Stimulated activated CD8-positive, alpha-beta memory T cell treated with anti-CD3 and anti-CD28 coated beads, Interleukin-12 subunit alpha, Interleukin-12 subunit beta, amount 100 ng/mL, for 4 hours (primary cell): ENCODE measurements around the gene CFAP410.

Source experiments
- DNase-seq: peaks from one replicate; pipeline ENCODE4 v3.0.0-alpha.2; 2020; ENCODE audit warnings: low read depth

CFAP410 gene

DNA sequence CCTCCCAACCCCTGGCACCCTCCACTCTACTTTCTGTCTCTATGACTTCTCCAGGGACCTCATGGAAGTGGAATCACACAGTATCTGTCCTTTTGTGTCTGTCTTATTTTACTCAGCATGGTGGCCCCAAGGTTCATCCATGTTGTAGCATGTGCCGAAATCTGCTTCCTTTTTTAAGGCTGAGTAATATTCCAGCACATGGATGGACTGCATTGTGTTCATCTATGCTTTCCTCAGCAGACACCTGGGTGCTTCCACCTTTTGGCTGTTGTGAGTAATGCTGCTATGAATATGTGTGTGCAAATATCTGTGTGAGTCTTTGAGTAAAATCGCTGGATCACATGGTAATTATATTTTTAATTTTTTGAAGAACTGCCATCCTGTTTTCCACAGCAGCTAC, 40.9 kb downstream of the CFAP410 start:
- DNase-seq: no peak

DNA sequence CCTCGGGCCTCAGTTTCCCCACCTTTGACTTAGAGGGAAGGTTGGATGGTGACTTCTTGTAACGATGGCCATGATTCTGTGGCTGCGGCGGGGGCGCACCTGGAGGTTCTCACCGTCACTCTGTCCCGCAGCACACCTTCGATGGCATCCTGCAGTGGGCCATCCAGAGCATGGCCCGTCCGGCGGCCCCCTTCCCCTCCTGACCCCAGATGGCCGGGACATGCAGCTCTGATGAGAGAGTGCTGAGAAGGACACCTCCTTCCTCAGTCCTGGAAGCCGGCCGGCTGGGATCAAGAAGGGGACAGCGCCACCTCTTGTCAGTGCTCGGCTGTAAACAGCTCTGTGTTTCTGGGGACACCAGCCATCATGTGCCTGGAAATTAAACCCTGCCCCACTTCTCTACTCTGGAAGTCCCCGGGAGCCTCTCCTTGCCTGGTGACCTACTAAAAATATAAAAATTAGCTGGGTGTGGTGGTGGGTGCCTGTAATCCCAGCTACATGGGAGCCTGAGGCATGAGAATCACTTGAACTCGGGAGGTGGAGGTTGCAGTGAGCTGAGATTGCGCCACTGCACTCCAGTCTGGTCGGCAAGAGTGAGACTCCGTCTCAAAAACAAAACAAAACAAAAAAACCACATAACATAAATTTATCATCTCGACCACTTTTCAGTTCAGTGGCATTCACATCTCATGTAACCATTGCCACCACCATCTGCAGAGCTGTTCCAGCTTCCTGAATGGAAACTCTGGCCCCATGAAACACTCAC, 41.5 kb downstream of the CFAP410 start:
- DNase-seq: peak; percentile 49

DNA sequence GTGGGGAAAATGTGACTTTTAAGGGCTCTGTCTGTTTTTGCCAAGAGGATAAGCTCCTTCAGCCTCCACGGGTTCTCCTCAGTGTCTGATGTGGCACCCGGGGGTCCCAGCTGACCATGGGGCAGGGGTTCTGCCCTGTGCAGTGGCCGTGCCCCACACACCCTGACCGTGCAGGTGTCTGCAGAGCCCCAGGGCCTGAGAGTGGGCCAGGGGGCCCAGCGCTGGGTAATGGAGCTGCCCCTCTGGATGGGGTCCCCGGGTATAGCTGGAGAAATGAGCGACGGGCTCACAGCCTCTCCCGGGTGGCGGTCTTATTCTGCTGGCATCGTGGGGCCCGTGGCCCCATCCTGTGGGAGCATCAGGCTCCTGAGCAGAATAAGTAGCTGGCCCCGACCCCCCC, 42.3 kb downstream of the CFAP410 start:
- DNase-seq: no peak

DNA sequence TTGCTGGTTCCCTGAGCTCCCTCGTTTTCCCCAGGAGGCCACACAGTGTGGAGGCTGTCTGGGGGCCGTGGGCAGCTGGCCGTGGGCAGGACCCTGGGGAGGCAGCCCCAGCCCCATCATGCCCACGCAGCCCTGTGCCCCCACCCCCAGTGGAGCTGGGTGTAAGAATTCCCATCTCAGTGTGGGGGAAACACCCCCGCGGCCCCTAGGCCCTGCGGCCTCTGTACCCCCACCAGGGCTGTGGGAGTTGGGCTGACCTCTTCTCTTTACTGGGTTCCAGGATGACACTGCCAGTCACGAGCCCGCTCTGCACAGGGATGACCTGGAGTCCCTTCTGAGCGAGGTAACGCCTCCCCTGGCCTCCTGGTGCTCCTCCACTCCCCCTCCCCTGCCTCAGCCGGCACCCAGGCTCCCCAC, 43.1 kb downstream of the CFAP410 start:
- no peak for DNase-seq

DNA sequence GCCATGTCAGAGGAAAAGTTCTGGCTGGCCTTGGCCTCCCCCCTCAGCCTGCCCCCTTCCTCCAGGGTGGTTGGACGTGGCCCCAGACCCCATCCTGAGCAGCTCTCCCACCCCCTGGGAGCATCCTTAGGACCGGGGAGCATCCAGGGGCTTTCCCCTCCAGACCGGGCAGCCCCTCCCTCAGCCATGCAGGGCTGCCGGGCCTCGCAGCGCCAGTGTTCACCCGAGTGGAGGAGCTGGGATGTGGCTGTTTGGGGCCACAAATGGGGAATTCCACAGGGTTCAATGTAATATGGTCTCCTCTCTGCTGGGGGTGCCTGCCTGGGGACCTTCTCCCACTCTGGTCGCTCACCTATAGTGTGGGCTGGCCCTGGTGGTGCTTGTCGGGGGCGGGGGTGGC, 43.5 kb downstream of the CFAP410 start:
- DNase-seq: no peak

DNA sequence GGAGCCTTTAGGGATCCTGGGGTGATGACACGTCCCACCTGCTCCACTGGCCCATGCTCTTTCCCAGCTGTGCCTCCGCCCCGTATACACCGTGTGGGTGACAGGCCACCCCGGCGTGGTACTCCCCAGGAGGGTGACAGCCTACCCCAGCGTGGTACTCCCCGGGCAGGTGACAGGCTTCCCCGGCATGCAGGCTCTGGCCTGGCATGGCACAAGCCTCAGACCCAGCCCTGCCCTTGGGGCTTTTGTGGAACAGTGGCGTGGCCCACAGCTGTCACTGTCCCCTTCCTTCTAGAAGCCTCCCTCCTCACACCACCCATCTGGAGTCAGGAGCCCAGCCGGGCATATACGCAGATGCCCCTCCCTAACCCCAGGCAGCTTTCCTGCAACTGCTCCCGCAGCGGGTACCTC, 44.0 kb downstream of the CFAP410 start:
- DNase-seq: no peak

DNA sequence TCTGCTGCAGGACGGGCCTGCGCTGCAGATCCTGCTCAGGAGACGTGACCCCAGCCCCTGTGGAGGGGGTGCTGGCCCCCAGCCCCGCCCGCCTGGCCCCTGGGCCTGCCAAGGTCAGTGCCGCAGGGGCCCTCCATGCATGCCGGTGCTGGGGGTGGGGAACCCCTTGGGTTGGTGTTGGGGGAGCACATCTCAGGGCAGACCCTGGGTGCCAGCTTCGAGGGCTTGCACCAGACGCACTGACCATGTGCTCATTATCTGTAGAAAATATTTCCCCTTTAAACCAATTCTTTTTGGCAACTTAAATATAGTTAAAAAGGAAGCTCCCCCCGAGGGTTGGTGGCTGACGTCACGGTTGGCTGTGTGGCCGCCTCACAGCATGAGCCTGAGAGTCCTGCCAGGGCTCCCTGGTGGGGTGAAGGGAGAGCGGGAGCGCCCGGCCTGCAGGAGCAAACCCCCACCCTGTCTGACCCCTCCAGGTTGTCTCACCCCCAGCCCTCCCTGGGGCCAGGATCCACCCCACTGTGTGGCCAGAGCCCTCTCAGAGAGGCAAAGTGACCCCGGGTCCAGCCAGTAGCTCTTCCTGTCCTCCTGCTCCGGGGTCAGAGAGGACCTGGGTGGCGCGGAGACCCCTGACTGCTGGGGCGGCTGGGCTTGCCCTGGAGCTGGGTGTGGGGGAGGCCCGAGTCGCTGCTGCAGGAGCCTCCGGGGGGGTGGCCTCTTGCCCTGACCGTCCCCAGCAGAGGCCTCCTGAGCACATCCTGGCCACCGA, 44.6 kb downstream of the CFAP410 start:
- DNase-seq: no peak

DNA sequence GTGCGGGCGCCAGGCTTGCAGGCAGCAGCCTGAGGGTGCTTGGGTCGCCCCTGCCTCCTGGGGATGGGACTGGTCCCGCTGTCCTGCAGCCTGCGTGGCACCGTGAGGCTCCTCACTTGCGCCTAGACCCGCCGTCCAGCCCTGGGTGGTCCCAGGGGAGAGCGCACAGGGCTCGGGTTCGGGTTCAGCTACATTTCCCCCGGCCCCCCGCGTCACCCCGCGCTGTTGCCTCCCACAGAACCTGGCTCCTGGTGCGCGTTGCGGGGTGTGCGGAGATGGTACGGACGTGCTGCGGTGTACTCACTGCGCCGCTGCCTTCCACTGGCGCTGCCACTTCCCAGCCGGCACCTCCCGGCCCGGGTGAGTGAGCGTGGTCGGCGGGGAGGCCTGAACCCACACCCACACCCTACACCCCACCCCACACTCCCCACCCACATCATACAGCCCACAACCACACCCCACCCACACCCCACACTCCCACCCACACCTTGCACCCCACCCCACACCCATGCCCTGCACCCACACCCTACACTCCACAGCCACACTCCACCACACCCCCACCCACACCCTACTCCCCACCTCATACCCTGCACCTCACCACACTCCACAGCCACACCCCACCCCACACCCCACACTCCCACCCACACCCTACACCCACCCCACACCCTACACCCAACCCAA, 45.5 kb downstream of the CFAP410 start:
- no peak for DNase-seq

DNA sequence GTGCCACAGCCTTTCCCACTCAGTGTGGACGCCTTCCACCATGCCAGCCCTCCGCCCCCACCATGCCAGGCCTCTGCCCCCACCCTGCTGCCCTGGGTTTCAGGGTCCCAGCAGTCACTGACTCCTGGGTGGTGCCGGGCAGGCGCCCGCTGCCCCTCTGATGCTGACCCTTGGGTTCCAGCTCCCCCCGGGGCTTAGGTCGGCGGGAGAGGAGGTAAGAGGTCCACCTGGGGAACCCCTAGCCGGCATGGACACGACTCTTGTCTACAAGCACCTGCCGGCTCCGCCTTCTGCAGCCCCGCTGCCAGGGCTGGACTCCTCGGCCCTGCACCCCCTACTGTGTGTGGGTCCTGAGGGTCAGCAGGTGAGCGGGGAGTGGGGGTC, 46.4 kb downstream of the CFAP410 start:
- DNase-seq: no peak

DNA sequence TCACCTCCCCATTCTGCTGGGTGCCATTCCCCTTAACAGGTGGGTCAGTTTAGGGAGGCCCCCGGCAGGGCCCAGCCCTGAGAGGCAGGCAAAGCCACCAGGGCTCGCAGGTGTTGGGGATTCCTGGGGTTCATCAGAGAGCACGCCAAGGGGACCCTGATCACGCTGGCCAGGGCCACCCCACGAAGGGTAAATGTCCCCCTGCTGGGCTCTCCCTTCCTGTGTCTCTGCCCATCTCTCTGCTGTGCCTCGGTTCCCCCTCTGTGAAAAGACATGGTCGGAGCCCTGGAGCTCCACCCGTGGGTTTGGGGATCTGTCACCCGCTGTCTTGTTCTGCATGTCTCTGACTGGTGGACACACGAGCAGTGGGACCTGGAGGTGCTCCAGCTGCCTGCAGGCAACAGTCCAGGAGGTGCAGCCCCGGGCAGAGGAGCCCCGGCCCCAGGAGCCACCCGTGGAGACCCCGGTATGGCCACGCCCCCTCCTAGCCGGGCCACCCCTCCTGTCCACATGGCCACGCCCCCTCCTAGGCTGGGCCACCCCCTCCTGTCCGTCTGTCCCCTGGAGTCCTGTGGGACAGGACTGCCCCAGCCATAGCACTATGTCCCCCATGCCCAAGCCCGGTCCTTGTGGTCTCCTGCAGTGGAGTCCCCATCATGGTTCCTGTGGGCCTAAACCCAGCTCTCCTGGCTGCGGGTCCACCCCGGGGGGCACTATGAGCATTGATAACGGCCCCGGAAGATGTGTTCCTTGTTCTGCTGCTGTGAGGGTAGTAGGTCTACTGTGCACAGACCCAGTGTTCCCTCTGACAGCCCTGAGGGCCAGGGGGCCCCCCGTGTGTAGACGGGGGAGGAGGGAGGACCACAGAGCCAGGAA, 47.0 kb downstream of the CFAP410 start:
- no peak for DNase-seq

DNA sequence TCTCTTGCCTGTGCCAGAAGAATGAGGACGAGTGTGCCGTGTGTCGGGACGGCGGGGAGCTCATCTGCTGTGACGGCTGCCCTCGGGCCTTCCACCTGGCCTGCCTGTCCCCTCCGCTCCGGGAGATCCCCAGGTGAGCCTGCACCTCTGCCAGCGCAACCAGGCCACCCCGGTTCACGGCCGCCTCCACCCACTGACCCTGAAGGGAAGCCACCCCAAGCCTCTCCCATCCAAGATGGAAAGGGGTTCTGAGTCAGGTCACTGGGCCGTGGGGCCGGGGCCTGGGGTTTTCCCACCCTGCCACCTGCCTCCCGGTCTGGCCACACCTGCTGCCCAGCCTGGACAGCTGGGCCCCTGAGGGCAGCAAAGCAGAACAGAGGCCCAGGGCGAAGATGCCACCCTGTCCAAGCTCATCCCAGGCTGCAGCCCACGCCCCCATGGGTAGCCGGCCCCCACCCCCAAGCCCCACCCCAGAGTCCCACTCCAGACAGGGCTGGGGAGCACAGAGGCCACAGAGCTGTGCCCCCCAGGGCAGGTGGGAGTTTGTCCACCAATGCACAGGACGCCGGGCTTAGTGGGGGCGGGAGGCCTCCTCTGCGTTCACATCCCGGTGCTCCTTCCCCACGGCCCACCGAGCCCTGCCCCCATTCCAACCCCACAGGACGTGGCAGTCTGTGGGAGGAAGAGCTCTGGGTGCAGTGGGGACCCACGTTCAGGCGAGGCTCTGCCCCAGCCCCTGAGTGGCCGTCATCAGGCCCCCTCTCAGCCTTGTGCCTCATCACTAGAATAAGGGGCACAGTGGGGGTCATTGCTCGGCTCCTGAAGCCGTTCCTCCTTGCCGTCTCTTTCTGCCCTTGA, 47.9 kb downstream of the CFAP410 start:
- no peak for DNase-seq

DNA sequence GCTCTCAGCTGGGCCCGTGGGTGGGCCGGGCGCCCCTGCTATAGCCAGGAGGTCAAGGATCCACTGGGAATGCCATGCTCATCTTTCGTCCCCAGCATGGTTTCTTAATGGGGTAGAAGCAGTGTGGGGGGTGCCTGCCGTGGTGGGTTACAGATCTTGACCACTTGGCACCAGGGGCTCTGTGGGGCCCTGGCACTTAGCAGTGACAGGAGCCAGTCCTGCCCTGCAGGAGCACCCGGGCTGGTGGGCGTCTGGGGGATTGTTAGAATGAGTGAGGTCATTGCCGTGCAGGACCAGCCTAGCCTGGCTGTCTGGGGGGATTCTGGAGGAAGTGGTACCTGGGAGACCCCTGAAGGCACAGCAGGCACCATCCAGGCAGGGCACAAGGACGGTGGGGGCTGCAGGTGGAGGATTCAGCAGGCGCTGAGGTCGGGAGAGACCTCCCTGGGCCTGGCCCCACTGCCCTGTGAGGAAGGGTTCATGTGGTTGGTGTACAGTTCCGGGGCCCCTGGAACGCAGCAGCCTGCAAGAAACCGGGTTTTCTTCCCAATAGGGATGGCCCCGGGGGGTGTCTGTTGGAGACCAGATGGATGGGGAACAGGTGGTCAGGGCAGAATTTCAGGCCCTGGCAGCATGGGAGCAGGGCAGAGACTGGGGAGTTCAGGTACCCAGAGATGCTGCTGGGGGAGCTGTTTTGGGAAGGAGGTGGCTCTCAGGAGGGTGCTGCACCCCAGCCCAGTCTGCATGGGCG, 48.7 kb downstream of the CFAP410 start:
- no peak for DNase-seq

DNA sequence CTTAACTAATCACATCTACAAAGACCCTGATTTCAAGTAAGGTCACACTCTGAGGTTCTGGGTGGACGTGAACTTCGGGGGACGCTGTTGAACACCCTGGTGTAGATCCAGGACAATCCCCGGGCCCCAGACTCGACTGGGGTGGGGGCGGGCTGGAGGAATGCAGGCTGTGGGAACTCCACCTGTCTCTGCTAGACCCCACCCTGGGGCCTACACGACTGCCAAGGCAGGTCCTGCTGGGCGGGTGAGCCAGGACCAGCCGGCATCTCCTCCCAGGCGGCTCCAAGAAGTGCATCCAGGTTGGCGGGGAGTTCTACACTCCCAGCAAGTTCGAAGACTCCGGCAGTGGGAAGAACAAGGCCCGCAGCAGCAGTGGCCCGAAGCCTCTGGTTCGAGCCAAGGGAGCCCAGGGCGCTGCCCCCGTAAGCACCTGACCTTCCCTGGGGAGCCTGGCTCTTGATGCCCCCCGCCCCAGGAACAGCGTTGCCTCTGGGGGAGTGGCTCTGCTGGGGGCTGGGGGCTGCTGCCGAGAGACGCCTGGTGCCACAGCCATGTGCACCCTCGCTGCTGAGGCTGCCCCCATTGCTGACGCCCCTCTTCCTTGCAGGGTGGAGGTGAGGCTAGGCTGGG, 49.7 kb downstream of the CFAP410 start:
- no peak for DNase-seq

DNA sequence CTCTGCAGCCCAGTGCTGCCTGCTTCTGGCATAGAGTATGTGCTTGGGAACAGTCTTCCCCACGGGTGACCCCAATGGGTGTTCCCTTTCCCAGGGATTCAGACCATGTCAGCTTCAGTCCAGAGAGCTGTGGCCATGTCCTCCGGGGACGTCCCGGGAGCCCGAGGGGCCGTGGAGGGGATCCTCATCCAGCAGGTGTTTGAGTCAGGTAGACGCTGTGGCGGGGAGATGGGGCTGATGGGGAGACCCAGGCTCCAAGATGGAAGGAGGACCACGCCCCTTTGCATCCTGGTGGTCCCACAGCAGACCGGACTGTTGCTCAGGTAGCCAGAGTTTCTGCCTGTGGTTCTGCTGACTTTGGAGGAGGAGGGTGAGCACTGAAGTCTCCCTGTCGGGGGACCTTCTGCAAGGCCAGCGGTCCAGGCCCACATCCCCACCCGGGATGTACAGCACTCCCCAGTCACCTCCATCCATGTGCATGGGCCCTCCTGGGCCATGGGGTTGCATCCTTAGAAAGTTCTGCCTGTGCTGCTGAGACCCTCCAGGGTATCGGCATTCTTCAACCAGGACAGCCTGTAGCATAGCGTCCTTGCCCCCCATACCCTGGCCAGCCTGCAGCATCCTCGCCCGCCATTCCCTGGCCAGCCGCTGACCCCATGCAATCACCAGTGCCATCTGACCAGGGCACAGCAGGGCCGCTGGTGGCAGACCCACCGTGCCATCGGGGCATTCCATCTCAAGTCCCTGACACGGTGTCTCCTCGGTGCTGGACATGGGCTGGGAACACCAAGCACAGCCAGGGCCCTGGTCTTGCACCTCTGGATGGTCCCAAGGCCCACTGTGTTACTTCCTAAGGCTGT, 50.7 kb downstream of the CFAP410 start:
- no peak for DNase-seq

DNA sequence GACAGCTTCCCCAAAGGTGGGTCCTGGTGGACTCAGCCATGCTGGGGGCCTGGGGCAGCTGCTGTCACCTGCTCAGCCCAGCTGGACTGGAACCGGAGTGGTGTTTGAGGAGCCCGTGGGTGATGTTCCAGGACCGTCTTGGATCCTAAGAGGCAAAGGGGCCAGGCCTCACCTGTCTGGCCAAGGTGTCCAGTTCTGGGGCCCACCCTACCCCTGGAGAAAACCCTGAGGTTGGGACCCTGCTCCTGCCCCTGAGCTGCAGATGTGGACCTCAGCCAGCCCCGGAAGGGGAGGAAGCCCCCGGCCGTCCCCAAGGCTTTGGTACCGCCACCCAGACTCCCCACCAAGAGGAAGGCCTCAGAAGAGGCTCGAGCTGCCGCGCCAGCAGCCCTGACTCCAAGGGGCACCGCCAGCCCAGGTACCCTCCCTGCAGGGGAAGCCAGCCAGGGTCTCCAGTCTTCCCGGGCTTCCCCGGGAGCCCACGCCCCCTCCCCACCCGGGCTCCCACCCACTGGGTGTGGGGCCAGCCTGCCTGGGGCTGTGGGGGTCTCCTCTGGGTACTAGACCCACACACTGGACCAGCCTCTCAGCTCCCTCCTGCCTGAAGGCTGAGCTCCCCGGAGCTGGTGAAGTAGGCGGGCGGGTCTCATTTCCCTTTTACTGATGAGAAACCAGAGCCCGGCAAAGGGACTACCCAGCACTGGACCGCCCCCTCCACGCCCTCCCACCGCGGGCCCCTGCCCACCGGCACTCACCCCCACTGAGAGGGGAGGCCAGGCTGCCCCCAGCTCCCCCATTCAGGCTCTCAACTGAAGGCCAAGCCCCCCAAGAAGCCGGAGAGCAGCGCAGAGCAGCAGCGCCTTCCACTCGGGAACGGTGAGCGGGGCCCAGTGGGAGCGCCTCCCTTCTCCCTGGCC, 52.2 kb downstream of the CFAP410 start:
- no peak for DNase-seq

DNA sequence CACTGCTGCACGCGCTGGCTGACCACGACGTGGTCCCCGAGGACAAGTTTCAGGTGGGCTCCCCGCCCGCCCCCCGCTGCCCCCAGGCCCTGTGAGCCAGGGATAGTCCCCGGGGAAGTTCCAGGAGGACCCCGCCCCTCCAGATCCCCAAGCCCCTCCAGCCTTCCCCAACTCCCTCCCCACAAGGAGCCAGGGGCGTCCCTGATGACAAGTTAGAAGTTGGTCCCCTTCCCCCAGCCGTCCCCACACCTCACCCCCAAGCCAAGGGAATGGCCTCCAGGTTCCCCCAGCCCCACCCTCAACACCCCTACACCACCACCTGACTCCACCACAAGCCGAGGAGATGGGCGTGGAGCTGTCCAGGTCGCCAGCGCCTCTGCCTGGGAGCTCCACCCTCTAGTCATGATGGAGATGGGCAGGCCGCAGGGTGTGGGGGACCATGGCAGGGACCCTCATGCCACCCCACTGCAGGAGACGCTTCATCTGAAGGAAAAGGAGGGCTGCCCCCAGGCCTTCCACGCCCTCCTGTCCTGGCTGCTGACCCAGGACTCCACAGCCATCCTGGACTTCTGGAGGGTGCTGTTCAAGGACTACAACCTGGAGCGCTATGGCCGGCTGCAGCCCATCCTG, 53.0 kb downstream of the CFAP410 start:
- no peak for DNase-seq
